Measurements from ENCODE around the gene HGFAC.

Gene HGFAC

GRCh38 chr4:3416270-3416669 lies 25.5 kb upstream of the HGFAC start:
- no peak for TF ChIP-seq CTCF (IDR thresholded peaks at IDR 0.05; ENCODE audit: low read depth, low read length, missing control alignments)
- H3K4me3 ChIP-seq (replicated peaks; ENCODE audit: low read depth, low read length): no peak overlapping the region
- no peak for DNase-seq (ENCODE audit: extremely low read depth, low read depth)

- DNase-seq (ENCODE audit: extremely low read depth, low read depth): no peak
- no peak overlapping the region for H3K4me3 ChIP-seq (replicated peaks; ENCODE audit: low read depth, low read length)
- no peak for TF ChIP-seq CTCF (IDR thresholded peaks at IDR 0.05; ENCODE audit: low read depth, low read length, missing control alignments)
These were observed 24.9 kb upstream of the HGFAC start for GRCh38 chr4:3416821-3417221.

- no peak for DNase-seq (ENCODE audit: extremely low read depth, low read depth)
- TF ChIP-seq CTCF (IDR thresholded peaks at IDR 0.05; ENCODE audit: low read depth, low read length, missing control alignments): no peak
- H3K4me3 ChIP-seq (replicated peaks; ENCODE audit: low read depth, low read length): no peak overlapping the region
These were observed 24.3 kb upstream of the HGFAC start for GRCh38 chr4:3417448-3417847.

- TF ChIP-seq CTCF (IDR thresholded peaks at IDR 0.05; ENCODE audit: low read depth, low read length, missing control alignments): peak; percentile 21
- H3K4me3 ChIP-seq (replicated peaks; ENCODE audit: low read depth, low read length): no peak overlapping the region
- no peak for DNase-seq (ENCODE audit: extremely low read depth, low read depth)
These were observed 23.6 kb upstream of the HGFAC start for GRCh38 chr4:3418029-3418762.

GRCh38 chr4:3419836-3420605 lies 21.7 kb upstream of the HGFAC start:
- DNase-seq (ENCODE audit: extremely low read depth, low read depth): no peak
- H3K4me3 ChIP-seq (replicated peaks; ENCODE audit: low read depth, low read length): no peak overlapping the region

GRCh38 chr4:3420606-3420955 lies 21.2 kb upstream of the HGFAC start:
- H3K4me3 ChIP-seq (replicated peaks; ENCODE audit: low read depth, low read length): no peak overlapping the region
- no peak for DNase-seq (ENCODE audit: extremely low read depth, low read depth)
- no peak for TF ChIP-seq CTCF (IDR thresholded peaks at IDR 0.05; ENCODE audit: low read depth, low read length, missing control alignments)

More at GRCh38 chr4:3419836-3420605, 21.7 kb upstream of the HGFAC start:
- no peak for TF ChIP-seq CTCF (IDR thresholded peaks at IDR 0.05; ENCODE audit: low read depth, low read length, missing control alignments)
